ENCODE measurements around the gene TCP11L1. TPM values are rescaled to one million over a fixed set of nuclear protein-coding genes. Genes with fewer than 3 reads are reported as not detected.

TCP11L1 gene
- total and polyA plus RNA-seq, 9 of the 15 experiments (the other 6 are each of a cell fraction or from before 2014, with no cell fraction given) = 1.6 to 15.3 (median 5.4) TPM

DNA sequence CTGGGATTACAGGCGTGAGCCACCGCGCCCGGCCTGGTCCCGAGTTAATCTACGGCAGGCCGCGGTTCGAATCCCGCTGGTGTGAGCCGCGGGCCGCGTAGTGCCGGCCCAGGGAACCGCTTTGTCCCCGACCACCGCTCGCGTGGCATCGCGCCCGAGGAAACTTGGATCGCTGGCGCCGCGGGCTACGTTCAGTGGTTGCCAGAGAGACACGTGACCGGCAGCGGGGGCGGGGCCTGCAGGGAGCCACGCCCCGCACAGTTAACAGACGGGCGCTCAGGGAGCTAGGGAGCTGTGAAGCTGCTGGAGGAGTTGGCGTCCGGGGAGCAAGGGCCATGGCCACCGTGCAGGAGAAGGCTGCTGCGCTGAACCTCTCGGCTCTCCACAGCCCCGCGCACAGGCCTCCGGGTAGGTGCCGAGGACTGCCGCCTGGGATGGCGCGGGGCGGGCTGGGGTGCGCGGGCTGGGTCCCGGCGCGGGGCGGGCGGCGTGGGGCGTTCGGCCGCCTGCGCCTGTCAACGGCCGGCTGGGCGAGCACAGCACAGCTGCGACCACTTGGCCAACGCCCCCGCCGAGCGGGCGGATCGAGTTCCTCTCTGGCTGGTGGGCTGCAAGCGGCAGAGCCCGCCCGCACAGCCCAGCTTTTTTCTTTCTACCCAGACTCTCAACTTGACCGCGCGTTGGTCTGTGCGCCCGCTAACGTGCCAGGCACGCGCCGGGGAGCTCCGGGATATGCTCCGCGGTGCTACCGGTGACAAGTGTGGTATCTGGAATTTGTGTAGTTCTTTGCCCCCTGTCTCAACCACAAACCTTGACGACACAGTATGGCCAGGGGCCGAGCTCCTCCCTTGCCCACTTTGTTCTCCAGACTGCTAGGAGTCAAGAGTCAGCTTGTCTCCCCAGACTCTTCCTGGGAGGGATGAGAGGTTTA lies 23.5 kb upstream of the TCP11L1 start, which contains the start of gene DEPDC7 (continued):
- TF ChIP-seq, protein P1, sequence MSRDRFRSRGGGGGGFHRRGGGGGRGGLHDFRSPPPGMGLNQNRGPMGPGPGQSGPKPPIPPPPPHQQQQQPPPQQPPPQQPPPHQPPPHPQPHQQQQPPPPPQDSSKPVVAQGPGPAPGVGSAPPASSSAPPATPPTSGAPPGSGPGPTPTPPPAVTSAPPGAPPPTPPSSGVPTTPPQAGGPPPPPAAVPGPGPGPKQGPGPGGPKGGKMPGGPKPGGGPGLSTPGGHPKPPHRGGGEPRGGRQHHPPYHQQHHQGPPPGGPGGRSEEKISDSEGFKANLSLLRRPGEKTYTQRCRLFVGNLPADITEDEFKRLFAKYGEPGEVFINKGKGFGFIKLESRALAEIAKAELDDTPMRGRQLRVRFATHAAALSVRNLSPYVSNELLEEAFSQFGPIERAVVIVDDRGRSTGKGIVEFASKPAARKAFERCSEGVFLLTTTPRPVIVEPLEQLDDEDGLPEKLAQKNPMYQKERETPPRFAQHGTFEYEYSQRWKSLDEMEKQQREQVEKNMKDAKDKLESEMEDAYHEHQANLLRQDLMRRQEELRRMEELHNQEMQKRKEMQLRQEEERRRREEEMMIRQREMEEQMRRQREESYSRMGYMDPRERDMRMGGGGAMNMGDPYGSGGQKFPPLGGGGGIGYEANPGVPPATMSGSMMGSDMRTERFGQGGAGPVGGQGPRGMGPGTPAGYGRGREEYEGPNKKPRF (IDR thresholded peaks at IDR 0.05; ENCODE audit: low read depth, low read length) = no peak
- TF ChIP-seq RCOR1 (IDR thresholded peaks at IDR 0.05; ENCODE audit: borderline replicate concordance in 1 of 2, low read depth in 2 of 2, low read length in 2 of 2) (no peak), RBBP5 (IDR thresholded peaks at IDR 0.05; ENCODE audit: borderline replicate concordance, insufficient read depth, low read length, poor library complexity, severe bottlenecking) (peak; percentile 78), JUND (IDR thresholded peaks at IDR 0.05; ENCODE audit: borderline replicate concordance, low read depth, low read length) (no peak), JUND (tag; IDR thresholded peaks at IDR 0.05; ENCODE audit: borderline replicate concordance, low read depth, low read length) (no peak), TAF9B (IDR thresholded peaks at IDR 0.05; ENCODE audit: partially characterized antibody) (no peak), KDM4B (IDR thresholded peaks at IDR 0.05; ENCODE audit: borderline replicate concordance in 2 of 2, low read depth in 1 of 2) (no peak), SRSF7 (optimal IDR thresholded peaks at IDR 0.05; ENCODE audit: low read depth, low read length) (no peak), NUFIP1 (IDR thresholded peaks at IDR 0.05; ENCODE audit: partially characterized antibody) (no peak), ZNF175 (CRISPR knock-in tag; IDR thresholded peaks at IDR 0.05; ENCODE audit: low read depth) (no peak), HDGF (IDR thresholded peaks at IDR 0.05) (no peak)
- TF ChIP-seq, protein P2, sequence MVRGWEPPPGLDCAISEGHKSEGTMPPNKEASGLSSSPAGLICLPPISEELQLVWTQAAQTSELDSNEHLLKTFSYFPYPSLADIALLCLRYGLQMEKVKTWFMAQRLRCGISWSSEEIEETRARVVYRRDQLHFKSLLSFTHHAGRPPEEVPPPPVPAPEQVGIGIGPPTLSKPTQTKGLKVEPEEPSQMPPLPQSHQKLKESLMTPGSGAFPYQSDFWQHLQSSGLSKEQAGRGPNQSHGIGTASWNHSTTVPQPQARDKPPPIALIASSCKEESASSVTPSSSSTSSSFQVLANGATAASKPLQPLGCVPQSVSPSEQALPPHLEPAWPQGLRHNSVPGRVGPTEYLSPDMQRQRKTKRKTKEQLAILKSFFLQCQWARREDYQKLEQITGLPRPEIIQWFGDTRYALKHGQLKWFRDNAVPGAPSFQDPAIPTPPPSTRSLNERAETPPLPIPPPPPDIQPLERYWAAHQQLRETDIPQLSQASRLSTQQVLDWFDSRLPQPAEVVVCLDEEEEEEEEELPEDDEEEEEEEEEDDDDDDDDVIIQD (CRISPR knock-in tag; IDR thresholded peaks at IDR 0.05) = no peak
- TF ChIP-seq, protein P3, sequence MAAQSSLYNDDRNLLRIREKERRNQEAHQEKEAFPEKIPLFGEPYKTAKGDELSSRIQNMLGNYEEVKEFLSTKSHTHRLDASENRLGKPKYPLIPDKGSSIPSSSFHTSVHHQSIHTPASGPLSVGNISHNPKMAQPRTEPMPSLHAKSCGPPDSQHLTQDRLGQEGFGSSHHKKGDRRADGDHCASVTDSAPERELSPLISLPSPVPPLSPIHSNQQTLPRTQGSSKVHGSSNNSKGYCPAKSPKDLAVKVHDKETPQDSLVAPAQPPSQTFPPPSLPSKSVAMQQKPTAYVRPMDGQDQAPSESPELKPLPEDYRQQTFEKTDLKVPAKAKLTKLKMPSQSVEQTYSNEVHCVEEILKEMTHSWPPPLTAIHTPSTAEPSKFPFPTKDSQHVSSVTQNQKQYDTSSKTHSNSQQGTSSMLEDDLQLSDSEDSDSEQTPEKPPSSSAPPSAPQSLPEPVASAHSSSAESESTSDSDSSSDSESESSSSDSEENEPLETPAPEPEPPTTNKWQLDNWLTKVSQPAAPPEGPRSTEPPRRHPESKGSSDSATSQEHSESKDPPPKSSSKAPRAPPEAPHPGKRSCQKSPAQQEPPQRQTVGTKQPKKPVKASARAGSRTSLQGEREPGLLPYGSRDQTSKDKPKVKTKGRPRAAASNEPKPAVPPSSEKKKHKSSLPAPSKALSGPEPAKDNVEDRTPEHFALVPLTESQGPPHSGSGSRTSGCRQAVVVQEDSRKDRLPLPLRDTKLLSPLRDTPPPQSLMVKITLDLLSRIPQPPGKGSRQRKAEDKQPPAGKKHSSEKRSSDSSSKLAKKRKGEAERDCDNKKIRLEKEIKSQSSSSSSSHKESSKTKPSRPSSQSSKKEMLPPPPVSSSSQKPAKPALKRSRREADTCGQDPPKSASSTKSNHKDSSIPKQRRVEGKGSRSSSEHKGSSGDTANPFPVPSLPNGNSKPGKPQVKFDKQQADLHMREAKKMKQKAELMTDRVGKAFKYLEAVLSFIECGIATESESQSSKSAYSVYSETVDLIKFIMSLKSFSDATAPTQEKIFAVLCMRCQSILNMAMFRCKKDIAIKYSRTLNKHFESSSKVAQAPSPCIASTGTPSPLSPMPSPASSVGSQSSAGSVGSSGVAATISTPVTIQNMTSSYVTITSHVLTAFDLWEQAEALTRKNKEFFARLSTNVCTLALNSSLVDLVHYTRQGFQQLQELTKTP (IDR thresholded peaks at IDR 0.05; ENCODE audit: low read depth in 1 of 2, partially characterized antibody in 2 of 2) = no peak
- TF ChIP-seq, protein P4, sequence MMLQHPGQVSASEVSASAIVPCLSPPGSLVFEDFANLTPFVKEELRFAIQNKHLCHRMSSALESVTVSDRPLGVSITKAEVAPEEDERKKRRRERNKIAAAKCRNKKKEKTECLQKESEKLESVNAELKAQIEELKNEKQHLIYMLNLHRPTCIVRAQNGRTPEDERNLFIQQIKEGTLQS (IDR thresholded peaks at IDR 0.05) = no peak
- TF ChIP-seq, protein P4 (CRISPR knock-in tag; conservative IDR thresholded peaks at IDR 0.05) = no peak
